Fibroblast of lung (primary cell): ENCODE measurements around the gene KIR3DL2. TPM values are rescaled to one million over a fixed set of nuclear protein-coding genes. Genes with fewer than 3 reads are reported as not detected.
A peak's percentile ranks its signal among the peaks of the same experiment; 100 is the strongest.
"Not testable (repeated sequence)": the region's sequence is repeated elsewhere in the genome, so short reads cannot be mapped to it uniquely, and the experiment has no call there.

Experiments used
- DNase-seq, 2 donors: peaks; one replicate each; pipeline versions ENCODE4 v3.0.0 to v3.0.0-alpha.2; 2010; ENCODE audit warnings: low read depth in 2 of 2
- H2AFZ ChIP-seq: 2 replicates; pipeline ENCODE4 v1.5.1; 2012; ENCODE audit warnings: low read length, control low read depth, inconsistent platforms
- H3K27ac ChIP-seq: 2 replicates; pipeline ENCODE4 v1.5.1; 2011; ENCODE audit warnings: low read length, control low read depth; ENCODE audit not compliant: insufficient read depth
- H3K27me3 ChIP-seq: 2 replicates; pipeline ENCODE4 v1.5.1; 2011; ENCODE audit warnings: mild to moderate bottlenecking, low read length; ENCODE audit not compliant: control insufficient read depth, insufficient read depth
- H3K36me3 ChIP-seq: 2 replicates; pipeline ENCODE4 v1.5.1; 2011; ENCODE audit warnings: low read length; ENCODE audit not compliant: control insufficient read depth, insufficient read depth
- H3K4me1 ChIP-seq: 2 replicates; pipeline ENCODE4 v1.5.1; 2011; ENCODE audit warnings: low read length; ENCODE audit not compliant: control insufficient read depth, insufficient read depth; ENCODE audit errors: extremely low read depth
- H3K4me2 ChIP-seq: 2 replicates; pipeline ENCODE4 v1.5.1; 2011; ENCODE audit warnings: low read length, control low read depth; ENCODE audit not compliant: insufficient read depth; ENCODE audit errors: extremely low read depth
- H3K4me3 ChIP-seq, 4 experiments: fragments of 200-600 bp in 1 of 4; sonication (generic) in 1 of 4; replicated peaks in 1 of 4; 2 replicates each; pipeline ENCODE4 v1.5.1; 2011 to 2016; ENCODE audit warnings: low read length in 4 of 4, low read depth in 3 of 4, mild to moderate bottlenecking in 3 of 4, control low read depth in 2 of 4, inconsistent platforms in 1 of 4, mixed read lengths in 1 of 4; ENCODE audit not compliant: insufficient read depth in 1 of 4; ENCODE audit errors: control extremely low read depth in 1 of 4
- H3K79me2 ChIP-seq: 2 replicates; pipeline ENCODE4 v1.5.1; 2012; ENCODE audit warnings: mild to moderate bottlenecking, low read length, inconsistent platforms; ENCODE audit not compliant: control insufficient read depth, insufficient read depth
- H3K9ac ChIP-seq: 2 replicates; pipeline ENCODE4 v1.5.1; 2011; ENCODE audit warnings: mild to moderate bottlenecking, low read length, control low read depth; ENCODE audit not compliant: insufficient read depth
- H3K9me3 ChIP-seq: 2 replicates; pipeline ENCODE4 v1.5.1; 2012; ENCODE audit warnings: low read depth, low read length; ENCODE audit not compliant: control insufficient read depth, insufficient read depth
- H4K20me1 ChIP-seq: 2 replicates; pipeline ENCODE4 v1.5.1; 2011; ENCODE audit warnings: low read length; ENCODE audit not compliant: control insufficient read depth, insufficient read depth; ENCODE audit errors: extremely low read depth
- EZH2 ChIP-seq: IDR thresholded peaks from 2 replicates; pipeline ENCODE4 v1.5.1; 2012; ENCODE audit warnings: low read length, control low read depth, mild to moderate bottlenecking; ENCODE audit errors: missing control alignments
- polyA plus RNA-seq, 2 donors: library from polyadenylated mRNA; depleted of rRNA in 1 of 2; stranded (reverse) in 1 of 2; unstranded in 1 of 2; fragments of >200 nt; gene quantifications; 2 replicates each; pipeline ENCODE4 v1.2.1, GENCODE V29; 2011 to 2012; ENCODE audit warnings: missing spikeins in 1 of 2
- total RNA-seq: library from RNA; depleted of rRNA; stranded (reverse); fragments of >200 nt; gene quantifications from 2 replicates; pipeline ENCODE4 v1.2.1, GENCODE V29; 2014
- TF ChIP-seq, protein P1 (sequence below), 2 donors: IDR thresholded peaks in 1 of 2; conservative IDR thresholded peaks in 1 of 2; 1 replicate in 1 of 2; 2 replicates in 1 of 2; pipeline ENCODE4 v1.5.1; 2011 to 2012; ENCODE audit warnings: low read length in 2 of 2, control low read depth in 1 of 2, inconsistent platforms in 1 of 2, low read depth in 1 of 2, mild to moderate bottlenecking in 1 of 2

Gene KIR3DL2
- total and polyA plus RNA-seq, 2 donors (not counting 1 experiment from before 2014, with no cell fraction given): not detected

GRCh38 chr19:54888239-54888638 is 38.0 kb downstream of the KIR3DL2 start:
- no peak overlapping the region for H3K4me2 ChIP-seq
- TF ChIP-seq, protein P1, sequence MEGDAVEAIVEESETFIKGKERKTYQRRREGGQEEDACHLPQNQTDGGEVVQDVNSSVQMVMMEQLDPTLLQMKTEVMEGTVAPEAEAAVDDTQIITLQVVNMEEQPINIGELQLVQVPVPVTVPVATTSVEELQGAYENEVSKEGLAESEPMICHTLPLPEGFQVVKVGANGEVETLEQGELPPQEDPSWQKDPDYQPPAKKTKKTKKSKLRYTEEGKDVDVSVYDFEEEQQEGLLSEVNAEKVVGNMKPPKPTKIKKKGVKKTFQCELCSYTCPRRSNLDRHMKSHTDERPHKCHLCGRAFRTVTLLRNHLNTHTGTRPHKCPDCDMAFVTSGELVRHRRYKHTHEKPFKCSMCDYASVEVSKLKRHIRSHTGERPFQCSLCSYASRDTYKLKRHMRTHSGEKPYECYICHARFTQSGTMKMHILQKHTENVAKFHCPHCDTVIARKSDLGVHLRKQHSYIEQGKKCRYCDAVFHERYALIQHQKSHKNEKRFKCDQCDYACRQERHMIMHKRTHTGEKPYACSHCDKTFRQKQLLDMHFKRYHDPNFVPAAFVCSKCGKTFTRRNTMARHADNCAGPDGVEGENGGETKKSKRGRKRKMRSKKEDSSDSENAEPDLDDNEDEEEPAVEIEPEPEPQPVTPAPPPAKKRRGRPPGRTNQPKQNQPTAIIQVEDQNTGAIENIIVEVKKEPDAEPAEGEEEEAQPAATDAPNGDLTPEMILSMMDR (conservative IDR thresholded peaks at IDR 0.05 in 1 of 2, IDR thresholded peaks at IDR 0.05 in 1 of 2; ENCODE audit: low read depth in 1 of 2, low read length in 2 of 2): no peak
- no peak for TF ChIP-seq EZH2
- DNase-seq: no peak
- no peaks in the 10 kb centered on the region for H4K20me1 ChIP-seq
- H2AFZ ChIP-seq: no peak overlapping the region
- H3K4me1 ChIP-seq: no peaks in the 10 kb centered on the region
- H3K36me3 ChIP-seq: no peaks in the 10 kb centered on the region
- H3K9ac ChIP-seq: no peak overlapping the region
- H3K27me3 ChIP-seq: no peaks in the 10 kb centered on the region
- H3K4me3 ChIP-seq: no peak overlapping the region
- H3K27ac ChIP-seq: no peak overlapping the region
- H3K9me3 ChIP-seq: no peaks in the 10 kb centered on the region
- H3K79me2 ChIP-seq: no peaks in the 10 kb centered on the region

GRCh38 chr19:54889566-54889965 is 39.3 kb downstream of the KIR3DL2 start:
- Histone ChIP-seq H3K4me1 (no peaks in the 10 kb centered on the region), H3K27ac (no peak overlapping the region), H3K4me2 (no peak overlapping the region), H4K20me1 (no peaks in the 10 kb centered on the region), H3K27me3 (no peaks in the 10 kb centered on the region), H2AFZ (no peak overlapping the region), H3K9me3 (no peaks in the 10 kb centered on the region), H3K9ac (no peak overlapping the region), H3K79me2 (no peaks in the 10 kb centered on the region), H3K4me3 (no peak overlapping the region), H3K36me3 (no peaks in the 10 kb centered on the region)
- no peak for DNase-seq
- no peak for TF ChIP-seq EZH2

DNA sequence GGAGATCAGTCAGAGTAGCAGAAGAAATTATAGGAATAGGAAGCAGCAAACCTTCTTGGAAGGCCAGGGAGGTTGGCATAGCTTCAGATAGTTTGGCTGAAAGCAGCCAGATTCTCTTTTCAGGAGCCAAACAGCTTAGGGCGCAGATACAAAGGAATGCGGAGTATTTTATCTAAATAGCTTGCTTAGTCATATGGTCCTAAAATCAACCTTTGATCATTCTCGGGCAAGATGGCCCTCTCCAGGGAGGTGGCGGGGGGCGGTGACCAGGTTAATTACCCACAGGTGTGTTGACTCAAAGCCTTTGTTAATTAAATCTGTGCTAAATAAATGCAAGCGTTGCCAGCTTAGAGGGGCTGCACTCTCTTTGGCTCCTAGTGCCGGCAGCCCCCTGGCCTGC is 43.2 kb downstream of the KIR3DL2 start:
- no peaks in the 10 kb centered on the region for H3K4me1 ChIP-seq
- H4K20me1 ChIP-seq: no peaks in the 10 kb centered on the region
- TF ChIP-seq, protein P1 (conservative IDR thresholded peaks at IDR 0.05 in 1 of 2, IDR thresholded peaks at IDR 0.05 in 1 of 2; ENCODE audit: low read depth in 1 of 2, low read length in 2 of 2): no peak
- TF ChIP-seq EZH2: no peak
- no peak overlapping the region for H3K4me3 ChIP-seq
- no peak overlapping the region for H3K4me2 ChIP-seq
- no peak overlapping the region for H3K27ac ChIP-seq
- no peaks in the 10 kb centered on the region for H3K27me3 ChIP-seq
- H3K36me3 ChIP-seq: no peaks in the 10 kb centered on the region
- DNase-seq: peak in 1 of 2 donors; percentile 2
- H3K79me2 ChIP-seq: no peaks in the 10 kb centered on the region
- H3K9ac ChIP-seq: no peak overlapping the region
- no peak overlapping the region for H2AFZ ChIP-seq
- H3K9me3 ChIP-seq: no peaks in the 10 kb centered on the region

- H3K79me2 ChIP-seq, H3K4me2 ChIP-seq, H4K20me1 ChIP-seq, DNase-seq, H3K27ac ChIP-seq, H3K27me3 ChIP-seq, H3K9ac ChIP-seq, H3K4me3 ChIP-seq, H3K9me3 ChIP-seq, H3K4me1 ChIP-seq, H3K36me3 ChIP-seq, H2AFZ ChIP-seq: not testable (repeated sequence)
These were observed 43.9 kb downstream of the KIR3DL2 start for GRCh38 chr19:54894106-54894505.
